Stimulated activated effector memory CD8-positive, alpha-beta T cell treated with anti-CD3 and anti-CD28 coated beads, Interleukin-12 subunit alpha, Interleukin-12 subunit beta, amount 100 ng/mL, for 72 hours (primary cell): ENCODE measurements around the gene ADNP.

Experiments
- ATAC-seq: fragments of 150-1000 bp; cut with Tn5 transposase; 2 replicates; pipeline ENCODE4 v1.10.0; 2021
- DNase-seq, 2 donors: peaks; one replicate each; pipeline ENCODE4 v3.0.0; 2021 to 2022; ENCODE audit warnings: low spot score in 2 of 2
- H3K27ac Mint-ChIP-seq: one replicate; pipeline ENCODE4 v1.8.0; 2022; ENCODE audit warnings: mild to moderate bottlenecking, mixed read lengths
- H3K36me3 Mint-ChIP-seq: one replicate; pipeline ENCODE4 v1.8.0; 2022; ENCODE audit warnings: mild to moderate bottlenecking, mixed read lengths
- H3K4me1 Mint-ChIP-seq: one replicate; pipeline ENCODE4 v1.8.0; 2022; ENCODE audit warnings: mixed read lengths
- H3K4me3 Mint-ChIP-seq: one replicate; pipeline ENCODE4 v1.8.0; 2022; ENCODE audit warnings: mild to moderate bottlenecking, mixed read lengths
- H3K9me3 Mint-ChIP-seq: one replicate; pipeline ENCODE4 v1.8.0; 2022; ENCODE audit warnings: mixed read lengths

Gene ADNP

DNA sequence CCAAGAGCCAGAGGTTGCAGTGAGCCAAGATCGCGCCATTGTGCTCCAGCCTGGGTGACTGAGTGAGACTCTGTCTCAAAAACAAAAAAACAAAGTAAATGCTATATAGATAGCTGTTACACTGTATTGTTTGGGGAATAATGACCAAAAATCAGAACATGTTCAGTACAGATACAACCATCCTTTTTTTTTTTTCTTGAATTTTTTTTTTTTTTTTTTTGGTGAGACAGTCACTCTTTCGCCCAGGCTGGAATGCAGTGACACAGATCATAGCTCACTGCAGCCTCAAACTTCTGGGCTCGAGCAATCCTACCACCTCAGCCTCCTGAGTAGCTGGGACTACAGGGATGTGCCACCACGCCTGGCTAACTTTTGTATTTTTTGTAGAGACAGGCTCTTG is 72.7 kb downstream of the ADNP start:
- Mint-ChIP-seq H3K36me3 (no peaks in the 10 kb centered on the region), H3K27ac (no peak overlapping the region), H3K4me1 (peaks cover 11% of the 10 kb centered on the region), H3K4me3 (no peak overlapping the region), H3K9me3 (no peaks in the 10 kb centered on the region)
- DNase-seq, result no peak
- ATAC-seq, result no peak

- Mint-ChIP-seq H3K4me3 (no peak overlapping the region), H3K4me1 (peaks cover 11% of the 10 kb centered on the region), H3K27ac (no peak overlapping the region), H3K9me3 (no peaks in the 10 kb centered on the region), H3K36me3 (no peaks in the 10 kb centered on the region)
- ATAC-seq (no peak), DNase-seq (no peak)
These were observed 73.9 kb downstream of the ADNP start for GRCh38 chr20:50857348-50857747.

GRCh38 chr20:50856475-50857041 is 74.7 kb downstream of the ADNP start:
- ATAC-seq (no peak), DNase-seq (no peak)
- Mint-ChIP-seq H3K27ac (no peak overlapping the region), H3K36me3 (no peaks in the 10 kb centered on the region), H3K9me3 (no peaks in the 10 kb centered on the region), H3K4me3 (no peak overlapping the region), H3K4me1 (peaks cover 11% of the 10 kb centered on the region)

- Mint-ChIP-seq H3K4me1 (peaks cover 11% of the 10 kb centered on the region), H3K9me3 (no peaks in the 10 kb centered on the region), H3K36me3 (no peaks in the 10 kb centered on the region), H3K4me3 (no peak overlapping the region), H3K27ac (no peak overlapping the region)
- ATAC-seq, result no peak
- no peak for DNase-seq
These were observed 75.5 kb downstream of the ADNP start for GRCh38 chr20:50855498-50856474.

DNA sequence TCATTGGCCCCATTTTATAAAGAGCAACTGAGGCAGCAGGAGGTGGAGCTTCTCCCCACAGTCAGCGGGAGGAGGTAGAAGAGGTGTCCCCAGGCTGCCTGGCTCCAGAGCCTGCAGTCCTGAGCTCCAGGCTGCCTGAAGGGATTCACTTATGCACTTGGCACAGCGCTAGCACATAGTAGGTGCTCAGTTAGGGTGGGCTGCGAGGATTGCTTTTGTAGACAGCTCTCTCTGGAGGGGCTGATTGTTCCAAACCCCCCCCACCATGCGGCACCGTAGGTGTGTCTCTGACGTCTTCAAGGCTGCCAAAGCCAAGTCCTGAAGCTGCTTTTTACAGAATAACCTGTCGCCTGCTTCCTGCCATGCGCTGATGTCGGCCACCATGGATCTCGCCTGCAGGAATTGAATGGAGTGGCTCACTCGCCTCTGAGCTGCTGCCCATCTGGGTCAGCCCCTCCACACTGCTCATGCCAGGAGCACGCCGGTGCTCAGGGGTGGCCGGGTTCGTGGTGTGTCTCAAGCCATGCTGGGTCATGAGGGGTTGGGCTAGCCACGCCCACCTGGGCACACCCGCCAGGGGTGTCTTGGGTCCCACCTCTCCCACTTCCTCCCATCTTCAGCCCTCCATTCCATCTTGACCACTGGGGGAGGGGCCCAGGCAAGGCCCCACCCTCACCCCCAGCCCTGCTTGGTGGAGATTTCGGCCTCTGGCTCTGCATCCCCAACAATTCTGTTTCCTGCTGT is 76.6 kb downstream of the ADNP start:
- H3K27ac Mint-ChIP-seq, result no peak overlapping the region
- H3K4me3 Mint-ChIP-seq, result no peak overlapping the region
- no peaks in the 10 kb centered on the region for H3K36me3 Mint-ChIP-seq
- H3K9me3 Mint-ChIP-seq, result no peaks in the 10 kb centered on the region
- DNase-seq (no peak), ATAC-seq (no peak)
- H3K4me1 Mint-ChIP-seq, result peaks cover 11% of the 10 kb centered on the region

DNA sequence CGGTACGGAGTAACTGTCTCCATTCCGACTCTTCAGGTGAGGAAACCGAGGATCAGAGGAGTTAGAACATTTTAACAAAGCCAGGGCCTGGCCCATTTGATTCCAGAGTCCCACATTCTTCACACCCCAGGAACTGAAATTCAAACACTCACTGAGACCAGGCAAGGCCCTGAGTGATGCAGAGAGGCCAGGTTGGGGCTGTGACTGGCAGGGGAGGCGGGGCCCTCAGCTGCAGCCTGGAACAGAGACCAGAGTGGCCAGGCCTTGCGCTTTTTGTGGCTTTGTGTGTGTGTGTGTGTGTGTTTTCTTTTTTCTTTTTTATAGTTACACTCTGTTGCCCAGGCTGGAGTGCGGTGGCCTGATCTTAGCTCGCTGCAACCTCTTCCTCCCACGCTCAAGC is 79.2 kb downstream of the ADNP start:
- Mint-ChIP-seq H3K9me3 (no peaks in the 10 kb centered on the region), H3K4me3 (no peak overlapping the region), H3K36me3 (no peaks in the 10 kb centered on the region), H3K4me1 (peaks cover 24% of the 10 kb centered on the region), H3K27ac (peak overlapping the region; percentile 43)
- no peak for ATAC-seq
- DNase-seq, result no peak

DNA sequence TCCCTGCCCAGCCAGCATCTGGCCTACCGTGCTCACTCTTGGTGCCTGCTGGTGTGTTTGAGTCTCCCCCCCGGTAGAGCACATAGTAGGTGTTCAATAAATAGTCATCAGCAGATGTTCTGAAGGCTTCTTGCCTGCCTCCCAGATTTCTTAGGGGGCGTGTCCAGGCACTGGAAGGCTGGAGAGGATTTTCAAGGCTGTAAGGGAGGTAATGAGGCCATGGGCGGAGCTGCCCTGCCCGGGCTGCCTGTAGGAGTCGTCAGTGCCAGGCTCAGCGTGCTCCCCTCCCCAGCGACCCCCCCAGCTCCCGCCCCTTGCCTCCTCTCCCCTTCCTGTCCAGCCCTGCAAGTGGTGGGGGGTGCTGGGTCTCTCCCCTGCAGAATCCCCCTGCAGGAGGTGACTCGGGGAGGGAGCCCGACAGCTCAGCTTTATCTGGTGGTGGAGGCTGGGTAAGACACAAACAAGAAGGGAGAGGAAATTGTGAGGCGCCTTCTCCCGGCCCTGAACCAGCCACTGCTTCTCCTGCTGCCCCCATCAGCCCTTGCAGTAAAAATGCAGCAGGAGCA is 80.4 kb downstream of the ADNP start:
- Mint-ChIP-seq H3K4me1 (peaks cover 22% of the 10 kb centered on the region), H3K36me3 (no peaks in the 10 kb centered on the region), H3K4me3 (no peak overlapping the region), H3K27ac (no peak overlapping the region), H3K9me3 (no peaks in the 10 kb centered on the region)
- ATAC-seq (no peak), DNase-seq (no peak)

DNA sequence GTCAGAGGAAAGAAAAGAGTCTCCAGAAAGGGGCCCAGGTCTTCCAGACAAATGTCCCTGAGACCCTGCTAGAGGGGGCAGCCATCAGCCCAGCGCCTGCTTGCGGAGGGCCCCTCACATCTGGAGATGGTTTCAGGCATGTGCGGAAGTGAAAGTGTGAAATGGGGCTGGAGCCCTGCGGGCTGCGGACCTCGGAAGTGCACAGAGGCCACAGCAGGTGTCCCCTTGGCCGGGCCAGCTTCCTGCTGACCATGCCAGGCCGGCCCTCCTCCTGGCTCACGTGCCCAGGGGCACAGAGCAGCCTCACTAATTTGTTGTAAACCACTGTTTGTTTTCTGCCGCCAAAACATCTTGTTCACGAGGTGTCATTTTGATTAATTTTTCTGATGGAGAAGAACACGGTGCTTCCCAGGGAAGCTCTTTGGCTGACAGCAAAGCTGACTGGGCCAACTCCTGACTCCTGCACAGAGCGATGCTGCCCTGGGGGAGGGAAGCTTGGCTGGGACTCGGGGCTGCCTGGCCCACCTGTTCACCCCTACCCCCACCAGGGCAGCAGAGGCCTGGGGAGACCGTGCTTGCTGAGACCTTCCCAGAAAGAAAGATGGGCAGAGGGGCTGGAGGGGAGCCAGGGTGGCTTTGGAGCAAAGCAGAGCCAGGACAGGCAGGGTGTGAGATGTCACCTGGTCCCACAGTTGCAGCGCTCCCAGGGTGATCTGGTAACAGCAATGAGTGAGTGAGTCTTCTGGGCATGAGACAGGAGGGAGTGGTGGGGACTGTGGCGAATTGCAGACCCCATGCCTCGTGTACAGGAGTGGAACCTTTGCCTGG is 82.2 kb downstream of the ADNP start:
- H3K4me3 Mint-ChIP-seq, result no peak overlapping the region
- H3K4me1 Mint-ChIP-seq, result peaks cover 22% of the 10 kb centered on the region
- no peaks in the 10 kb centered on the region for H3K36me3 Mint-ChIP-seq
- ATAC-seq (no peak), DNase-seq (no peak)
- H3K27ac Mint-ChIP-seq, result peak overlapping the region; percentile 64
- H3K9me3 Mint-ChIP-seq, result no peaks in the 10 kb centered on the region

- ATAC-seq (no peak), DNase-seq (no peak)
- H3K27ac Mint-ChIP-seq, result peak overlapping the region; percentile 64
- H3K36me3 Mint-ChIP-seq, result no peaks in the 10 kb centered on the region
- H3K9me3 Mint-ChIP-seq, result no peaks in the 10 kb centered on the region
- no peak overlapping the region for H3K4me3 Mint-ChIP-seq
- H3K4me1 Mint-ChIP-seq, result peaks cover 22% of the 10 kb centered on the region
These were observed 82.9 kb downstream of the ADNP start for GRCh38 chr20:50848341-50848808.

- Mint-ChIP-seq H3K4me1 (peaks cover 22% of the 10 kb centered on the region), H3K4me3 (no peak overlapping the region), H3K36me3 (no peaks in the 10 kb centered on the region), H3K27ac (no peak overlapping the region), H3K9me3 (no peaks in the 10 kb centered on the region)
- ATAC-seq (no peak), DNase-seq (no peak)
These were observed 85.5 kb downstream of the ADNP start for GRCh38 chr20:50845566-50846215.

GRCh38 chr20:50844430-50845100 is 86.7 kb downstream of the ADNP start:
- DNase-seq, result peak; percentile 47 to 87
- Mint-ChIP-seq H3K4me3 (peak overlapping the region; percentile 41), H3K4me1 (peaks cover 22% of the 10 kb centered on the region), H3K36me3 (no peaks in the 10 kb centered on the region), H3K27ac (peak overlapping the region; percentile 70), H3K9me3 (no peaks in the 10 kb centered on the region)
- peak; percentile 99 for ATAC-seq

GRCh38 chr20:50843331-50844276 is 87.6 kb downstream of the ADNP start:
- no peaks in the 10 kb centered on the region for H3K9me3 Mint-ChIP-seq
- H3K36me3 Mint-ChIP-seq, result no peaks in the 10 kb centered on the region
- no peak overlapping the region for H3K4me3 Mint-ChIP-seq
- peaks cover 22% of the 10 kb centered on the region for H3K4me1 Mint-ChIP-seq
- H3K27ac Mint-ChIP-seq, result peak overlapping the region; percentile 70
- DNase-seq, result no peak
- no peak for ATAC-seq

GRCh38 chr20:50842821-50843220 is 88.4 kb downstream of the ADNP start:
- ATAC-seq (no peak), DNase-seq (no peak)

More at GRCh38 chr20:50842821-50843220, 88.4 kb downstream of the ADNP start:
- H3K4me1 Mint-ChIP-seq, result peaks cover 24% of the 10 kb centered on the region
- H3K27ac Mint-ChIP-seq, result no peak overlapping the region
- H3K9me3 Mint-ChIP-seq, result no peaks in the 10 kb centered on the region
- H3K4me3 Mint-ChIP-seq, result no peak overlapping the region
- H3K36me3 Mint-ChIP-seq, result no peaks in the 10 kb centered on the region
